NOMO-1 treated with dmso at 0.1 percent for 144 hours (cell line): ENCODE results near the gene IFNB1.

Source experiments
- DNase-seq: peaks from one replicate; lab custom pipeline; 2025; ENCODE audit not compliant: unreplicated experiment; lab: John Stamatoyannopoulos, UW

The IFNB1 gene

DNA sequence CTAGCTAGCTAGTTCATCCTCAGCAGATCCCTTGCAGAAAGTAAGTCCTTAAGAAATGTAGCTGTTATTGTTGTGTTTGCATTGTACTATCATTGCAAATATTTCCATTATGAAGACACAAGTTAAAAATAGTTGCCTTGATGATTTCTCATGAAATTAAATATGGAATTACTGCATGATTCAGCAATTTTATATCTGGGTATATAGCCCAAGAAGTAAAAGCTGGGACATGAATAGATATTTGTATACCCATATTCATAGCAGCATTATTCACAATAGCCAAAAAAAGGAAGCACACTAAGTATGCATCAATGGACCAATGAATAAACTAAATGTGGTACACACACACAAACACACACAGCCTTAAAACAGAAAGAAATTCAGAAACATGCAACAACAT lies 6.8 kb downstream of the IFNB1 start:
- no peak for DNase-seq

- DNase-seq = no peak
Measured at GRCh38 chr9:21070171-21070571, 7.6 kb downstream of the IFNB1 start.

- no peak for DNase-seq
Measured at GRCh38 chr9:21060919-21061561, 16.7 kb downstream of the IFNB1 start.

GRCh38 chr9:21056931-21057330 lies 20.8 kb downstream of the IFNB1 start:
- no peak for DNase-seq

GRCh38 chr9:21053851-21054250 lies 23.9 kb downstream of the IFNB1 start:
- no peak for DNase-seq

DNA sequence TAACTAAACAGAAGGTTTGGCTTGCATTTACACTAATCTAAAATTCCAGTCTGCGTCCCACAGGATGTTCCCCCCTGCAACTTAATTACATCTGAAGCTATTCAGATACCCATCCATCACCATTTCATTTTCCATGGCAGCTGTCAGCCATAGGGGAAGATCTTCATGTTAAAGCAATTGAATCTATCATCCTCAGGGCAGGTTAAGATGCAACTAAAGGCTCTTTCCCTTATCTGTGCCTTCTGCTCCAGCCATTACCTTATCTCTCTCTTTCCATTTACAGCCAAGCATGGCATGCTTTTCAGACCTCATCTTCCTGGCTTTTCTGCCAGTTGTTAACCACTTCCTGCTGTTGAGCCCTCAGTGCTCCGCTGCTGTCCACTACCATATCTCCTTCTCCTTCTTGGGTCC lies 30.5 kb downstream of the IFNB1 start:
- DNase-seq = no peak

DNA sequence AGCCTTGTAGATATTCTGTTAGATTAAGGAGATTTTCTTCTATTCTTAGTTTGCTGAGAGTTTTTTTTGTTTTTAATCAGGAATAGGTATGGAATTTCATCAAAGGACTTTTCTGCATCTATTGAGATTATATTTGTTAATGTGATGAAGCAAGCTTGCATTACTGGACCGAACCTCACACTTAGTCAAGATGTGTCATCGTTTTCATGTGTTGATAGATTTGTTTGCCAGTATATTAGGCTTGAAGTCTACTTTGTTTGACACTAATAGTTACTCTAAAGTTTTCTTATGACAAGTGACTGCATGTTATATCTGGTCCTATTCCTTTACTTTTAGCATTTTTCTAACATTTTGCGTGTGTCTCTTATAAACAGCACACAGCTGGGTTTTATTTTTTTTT lies 33.9 kb downstream of the IFNB1 start:
- DNase-seq = no peak

- DNase-seq = no peak
Measured at GRCh38 chr9:21042466-21042865, 35.3 kb downstream of the IFNB1 start.

DNA sequence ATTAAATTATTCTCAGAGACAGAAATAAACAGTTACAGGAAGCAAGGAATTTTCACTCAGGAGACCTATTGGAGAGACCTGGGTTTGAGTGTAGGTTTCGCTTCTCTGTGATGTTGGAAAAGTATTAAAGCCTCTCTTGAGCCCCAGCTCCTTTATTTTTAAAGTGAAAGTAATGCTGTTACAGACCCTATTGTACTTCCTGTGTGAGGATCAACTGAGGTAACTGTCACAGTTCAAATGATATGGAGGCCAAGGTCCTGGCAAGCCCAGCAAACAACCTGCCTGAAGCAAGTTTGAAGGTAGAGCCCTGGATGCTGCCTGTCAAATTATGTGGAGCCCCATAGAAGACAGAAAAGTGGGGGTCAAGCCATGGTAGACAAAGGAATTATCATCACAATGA lies 38.4 kb downstream of the IFNB1 start:
- DNase-seq = no peak

- DNase-seq = no peak
Measured at GRCh38 chr9:21037278-21037677, 40.5 kb downstream of the IFNB1 start.

GRCh38 chr9:21031808-21032183 lies 45.9 kb downstream of the IFNB1 start:
- DNase-seq = no peak

GRCh38 chr9:21031091-21031807 lies 46.5 kb downstream of the IFNB1 start, which contains the start of gene HACD4:
TSS of gene HACD4 (minus strand) at chr9:21031640. CDS start at chr9:21031590, 50 bp downstream.
- DNase-seq = no peak

DNA sequence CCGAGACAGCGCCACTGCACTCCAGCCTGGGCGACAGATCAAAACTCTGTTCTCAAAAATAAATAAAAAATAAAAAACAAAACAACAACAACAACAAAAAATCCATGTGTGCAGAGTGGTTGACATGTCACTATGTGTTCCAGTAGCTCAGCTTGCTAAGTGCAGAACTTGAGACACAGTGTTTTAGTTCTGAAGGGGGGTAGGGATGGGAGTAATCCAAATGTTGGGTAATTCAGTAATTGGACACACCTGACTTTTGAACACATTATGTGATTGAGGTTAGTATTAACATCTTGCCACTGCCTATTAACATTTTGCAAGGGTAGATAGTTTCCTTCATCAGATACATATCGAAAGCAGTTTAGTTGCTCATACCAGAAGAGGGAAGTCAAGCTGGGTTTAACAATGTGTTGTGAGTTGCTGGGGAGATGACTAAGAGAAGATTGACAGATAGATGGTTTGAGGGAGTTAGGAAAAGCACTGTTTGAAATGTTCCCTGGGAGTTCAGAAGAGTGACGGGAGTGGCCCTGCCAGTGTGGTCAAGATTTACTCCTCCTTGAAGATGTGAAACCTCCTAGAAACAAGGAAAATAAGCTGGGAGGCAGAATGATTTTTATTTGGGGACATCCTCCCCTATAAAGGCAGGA lies 47.2 kb downstream of the IFNB1 start:
- DNase-seq = no peak

- no peak for DNase-seq
Measured at GRCh38 chr9:21029661-21030060, 48.1 kb downstream of the IFNB1 start.

- DNase-seq = no peak
Measured at GRCh38 chr9:21028466-21028865, 49.3 kb downstream of the IFNB1 start.

DNA sequence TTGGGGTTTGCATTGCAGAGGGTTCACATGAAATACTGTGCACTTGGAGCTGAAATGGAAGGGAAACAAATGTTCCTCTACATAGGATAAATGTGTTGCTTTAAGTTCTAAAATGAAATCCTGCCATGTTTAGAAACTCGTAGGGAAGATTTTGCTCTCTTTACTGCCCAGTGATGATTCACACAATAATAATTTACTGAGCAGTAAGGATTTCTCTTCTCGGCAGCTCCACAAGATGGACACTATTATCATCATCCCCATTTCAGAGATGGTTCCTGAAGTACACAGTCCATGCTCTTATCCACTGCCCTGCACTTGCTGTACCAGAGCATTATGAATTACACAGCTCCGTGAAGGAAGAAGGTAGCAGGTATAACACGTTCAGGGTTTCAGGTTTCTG lies 50.4 kb downstream of the IFNB1 start:
- no peak for DNase-seq
